HL-60/S4 (cell line): ENCODE data around the gene MAGI2.

Source experiments
- in situ Hi-C: fragments of 300-500 bp; cut with MboI; formaldehyde crosslinking; loops from 2 replicates; pipeline ENCODE4 v1.14.3; 2022; ENCODE audit warnings: low sequenced_read_pairs

MAGI2 gene

DNA sequence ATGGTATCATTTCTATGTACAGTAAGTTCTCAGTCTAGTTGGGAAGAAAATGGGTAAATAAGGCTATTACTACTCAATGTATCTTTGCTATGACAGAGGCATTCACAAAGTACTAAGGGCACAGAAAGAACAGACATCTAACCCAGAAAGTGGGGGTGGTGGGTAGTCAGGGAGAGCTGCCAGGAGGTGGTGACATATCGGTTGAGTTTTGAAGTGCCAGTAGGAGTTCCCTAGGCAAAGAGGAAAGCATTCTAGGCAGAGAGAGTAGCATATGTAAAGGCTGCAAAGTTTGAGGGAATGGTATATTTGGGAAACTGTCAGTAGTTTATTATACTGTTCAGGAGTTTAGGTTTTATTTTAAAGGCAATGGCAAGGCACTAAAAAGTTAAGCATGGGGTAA lies 1372.1 kb downstream of the MAGI2 start:
- in situ Hi-C loops: no loop called here

DNA sequence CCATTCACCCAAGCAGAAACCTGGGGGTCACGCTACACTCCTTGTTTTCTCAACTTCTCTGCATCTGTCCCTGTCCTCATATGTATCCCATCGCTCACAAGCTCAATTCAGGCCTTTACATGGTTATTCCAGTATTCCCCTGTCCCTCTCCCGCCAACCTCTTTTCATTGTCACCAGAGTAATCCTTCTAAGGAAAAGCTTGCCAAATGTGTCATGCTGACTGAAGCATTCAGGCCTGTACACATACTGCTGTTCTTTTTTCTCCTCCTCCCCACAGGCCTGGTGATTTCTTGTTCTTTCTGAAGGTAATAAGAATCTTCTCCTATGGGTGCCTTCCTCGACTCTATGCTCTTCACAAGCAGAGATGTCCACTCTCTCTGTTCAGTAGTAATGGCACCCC lies 1372.7 kb downstream of the MAGI2 start:
- in situ Hi-C loops: no loop called here

DNA sequence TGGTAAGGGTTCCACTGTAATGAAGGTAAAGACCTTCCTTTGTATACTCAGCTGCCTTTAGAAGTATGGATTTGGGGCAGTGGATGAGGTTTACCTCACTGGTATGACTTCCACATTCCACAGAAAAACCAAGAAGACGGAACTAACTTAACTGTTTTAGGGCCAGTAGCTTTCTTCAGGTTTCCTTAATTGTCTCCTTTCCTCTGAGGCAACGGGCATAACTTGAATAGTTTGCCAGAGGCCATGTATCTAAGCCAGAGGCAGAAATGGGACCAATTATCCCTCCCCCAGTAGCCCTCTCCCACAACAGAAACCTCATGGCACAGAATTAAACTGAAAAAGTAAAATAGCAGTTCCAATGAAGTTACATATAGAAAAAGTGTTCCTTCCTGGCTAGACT lies 1373.2 kb downstream of the MAGI2 start:
- in situ Hi-C loops: no loop called here

DNA sequence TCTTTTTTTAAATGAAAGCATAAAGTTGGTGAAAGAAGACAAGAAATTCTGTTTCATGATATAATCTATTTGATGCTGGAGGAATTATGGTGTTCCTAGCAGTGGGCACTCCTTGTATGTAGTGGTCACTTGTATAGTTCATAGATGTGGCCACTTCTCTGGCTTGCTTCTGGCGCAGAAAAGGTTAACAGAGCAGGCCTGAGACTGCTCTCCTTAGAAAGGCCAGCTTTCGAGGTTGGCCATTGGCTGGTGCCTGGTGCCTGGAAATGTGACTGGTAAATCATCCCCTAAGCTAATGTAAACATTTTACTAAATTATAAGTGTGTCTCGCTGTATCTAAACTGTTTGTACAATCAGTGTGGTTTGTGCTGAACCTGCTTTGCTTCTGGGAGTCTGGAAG lies 1378.8 kb downstream of the MAGI2 start:
- in situ Hi-C loops: no loop called here

DNA sequence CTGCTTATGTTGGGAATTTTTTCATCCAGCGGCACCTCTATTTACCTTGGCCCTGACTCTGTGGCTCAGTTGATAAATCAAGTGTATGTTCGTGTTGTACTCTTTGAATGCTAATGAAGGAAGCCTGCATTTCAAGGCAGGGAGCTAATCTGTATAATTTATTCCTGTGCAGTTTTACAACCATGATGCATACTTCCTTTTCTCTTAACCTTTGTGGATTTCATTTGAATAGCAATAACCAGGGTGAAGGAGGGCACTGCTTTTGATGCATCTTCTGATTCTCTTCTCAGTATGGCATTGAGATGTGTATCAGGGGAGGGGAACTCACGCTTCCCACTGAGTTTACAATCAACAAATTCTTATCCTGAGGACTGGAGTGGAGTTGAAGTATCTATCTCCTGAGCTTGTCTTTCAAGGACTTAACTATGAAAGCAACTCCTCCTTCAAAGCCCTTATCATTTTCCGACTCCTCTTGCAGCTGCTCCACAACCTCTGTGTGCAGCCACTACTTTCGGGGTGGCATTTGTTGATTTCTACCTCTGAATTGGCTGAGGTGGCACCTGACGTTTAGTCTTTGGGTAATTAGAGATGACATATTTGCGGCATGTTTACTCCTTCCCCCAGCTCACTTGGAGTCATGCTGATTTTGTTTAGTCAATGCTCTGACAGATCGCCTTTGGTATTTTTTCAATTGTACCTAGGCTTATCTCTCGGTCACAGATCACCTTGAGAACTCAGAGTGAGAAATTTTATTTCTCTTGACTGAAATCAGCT lies 1379.7 kb downstream of the MAGI2 start:
- in situ Hi-C loops: no loop called here

DNA sequence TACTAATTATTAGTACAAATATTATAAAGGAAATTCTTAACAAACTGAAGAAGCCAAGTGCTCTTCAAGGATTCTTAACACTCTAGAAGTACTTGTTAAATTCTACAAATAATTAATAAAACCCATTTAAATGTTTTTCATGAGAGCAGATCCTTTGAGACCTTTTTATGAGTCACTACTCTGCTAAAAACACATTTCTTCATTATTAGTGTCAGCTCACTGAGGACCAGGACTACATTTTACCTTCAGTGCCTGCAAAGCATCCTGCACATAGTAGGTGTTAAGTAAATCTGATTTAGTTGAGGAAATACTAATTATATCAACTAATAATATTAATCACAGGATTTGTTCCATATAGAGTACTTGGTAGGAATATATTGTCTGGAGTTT lies 1381.3 kb downstream of the MAGI2 start:
- in situ Hi-C loops: no loop called here

DNA sequence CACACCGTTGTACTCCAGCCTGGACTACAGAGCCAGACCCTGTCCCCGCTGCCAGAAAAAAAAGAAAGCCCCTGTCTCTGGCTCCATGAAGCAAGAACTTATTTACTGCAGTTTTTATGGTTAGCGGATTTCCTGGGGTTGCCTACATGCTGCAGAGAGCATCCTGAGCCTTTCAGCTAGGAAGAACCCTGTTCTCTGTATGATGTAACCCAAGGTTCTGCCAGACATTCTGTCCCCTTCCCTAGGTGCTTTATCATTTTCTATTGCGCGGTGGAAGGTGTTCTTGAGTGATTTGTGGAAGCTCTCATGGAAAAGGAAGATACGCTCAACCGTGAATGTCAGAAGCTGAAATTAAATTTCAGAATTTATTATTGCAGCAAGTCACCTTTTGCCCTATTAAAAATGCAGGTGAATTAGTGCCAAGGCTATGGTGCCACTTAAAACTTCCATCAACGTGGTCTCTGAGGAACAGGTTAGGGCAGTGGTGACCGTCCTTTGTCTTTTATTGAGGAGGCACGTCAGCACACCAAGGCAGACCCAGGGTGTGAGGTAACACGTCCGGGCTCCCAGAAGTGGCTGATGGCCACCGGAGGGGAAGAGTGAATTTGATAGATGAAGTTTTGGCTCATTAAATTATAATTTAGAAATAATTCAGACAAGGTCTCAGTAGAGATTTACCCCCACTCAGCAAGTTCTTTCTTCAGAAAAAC lies 1381.8 kb downstream of the MAGI2 start:
- in situ Hi-C loops: no loop called here

DNA sequence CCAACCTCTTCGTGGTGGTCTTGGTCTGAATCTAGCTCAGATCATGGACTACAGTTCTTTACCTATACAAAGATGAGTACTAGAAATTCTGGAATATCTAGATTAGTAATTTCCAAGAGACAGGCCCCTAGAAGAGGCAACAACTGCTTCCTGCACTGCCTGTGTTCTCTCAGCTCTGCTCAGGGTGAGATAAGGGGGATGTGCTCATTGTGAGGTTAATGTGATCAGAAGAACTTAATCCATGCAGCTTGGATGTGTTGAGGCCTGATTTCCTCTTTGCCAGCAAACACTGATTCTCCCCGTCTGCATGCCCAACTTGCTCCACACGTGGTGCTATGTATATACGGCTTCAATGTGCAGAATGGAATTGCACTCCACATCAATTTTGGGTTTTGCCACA lies 1386.9 kb downstream of the MAGI2 start:
- in situ Hi-C loops: no loop called here

DNA sequence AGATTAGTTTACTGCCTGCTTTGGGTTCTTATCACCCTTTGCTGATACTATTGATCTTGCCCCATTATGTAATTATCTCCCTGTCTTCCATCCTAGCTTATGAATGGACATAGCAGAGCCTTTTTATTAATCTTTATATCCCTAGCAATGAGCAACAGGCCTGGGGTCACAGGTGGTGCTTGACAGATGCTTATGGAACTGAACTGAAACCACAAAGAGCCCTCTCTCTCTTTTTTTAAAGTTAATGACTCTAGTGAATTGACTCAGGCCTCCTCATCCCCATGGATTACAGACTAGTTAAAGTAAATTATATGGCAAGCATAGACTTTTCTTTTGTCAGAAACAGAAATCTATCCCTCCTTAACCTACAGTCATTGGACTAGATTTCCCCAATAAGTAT lies 1389.7 kb downstream of the MAGI2 start:
- in situ Hi-C loops: no loop called here

DNA sequence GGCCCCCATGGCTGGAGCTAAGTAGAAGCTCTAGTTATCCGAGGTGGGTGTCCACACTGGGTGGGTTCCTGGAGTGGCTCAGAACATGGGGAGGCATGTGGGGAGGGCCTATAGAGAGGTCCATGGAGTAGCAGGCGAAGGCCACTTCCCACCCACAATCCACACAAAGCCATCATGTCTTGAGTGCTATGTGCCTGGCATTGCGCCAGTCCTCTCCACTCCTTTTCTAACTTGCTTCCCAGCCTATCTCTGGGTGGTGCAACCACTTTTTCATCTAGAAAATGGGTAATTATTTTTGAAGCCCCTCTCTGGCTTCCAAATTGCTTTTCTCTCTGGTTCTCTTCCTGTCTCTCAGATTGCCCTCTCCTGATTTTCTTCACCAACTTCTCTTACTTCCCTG lies 1391.3 kb downstream of the MAGI2 start:
- in situ Hi-C loops: no loop called here

DNA sequence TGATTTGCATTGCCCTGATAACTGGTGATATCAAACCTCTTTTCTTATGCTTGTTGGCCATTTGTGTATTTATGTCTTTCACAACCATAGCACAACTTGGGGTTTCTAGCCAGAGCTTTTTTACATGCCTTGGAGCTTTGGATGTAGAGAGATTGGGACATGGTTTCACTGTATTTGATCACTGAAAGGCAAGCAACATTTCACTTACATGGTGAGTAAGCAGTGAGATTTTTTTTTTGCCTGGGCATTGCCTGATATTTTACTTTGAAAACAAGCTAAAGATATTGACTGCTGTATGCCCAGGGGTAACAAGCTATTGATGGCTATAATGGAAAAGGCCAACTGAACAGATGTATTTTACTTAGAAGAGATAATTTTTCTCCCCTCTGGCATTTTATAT lies 1395.9 kb downstream of the MAGI2 start:
- in situ Hi-C loops: no loop called here

DNA sequence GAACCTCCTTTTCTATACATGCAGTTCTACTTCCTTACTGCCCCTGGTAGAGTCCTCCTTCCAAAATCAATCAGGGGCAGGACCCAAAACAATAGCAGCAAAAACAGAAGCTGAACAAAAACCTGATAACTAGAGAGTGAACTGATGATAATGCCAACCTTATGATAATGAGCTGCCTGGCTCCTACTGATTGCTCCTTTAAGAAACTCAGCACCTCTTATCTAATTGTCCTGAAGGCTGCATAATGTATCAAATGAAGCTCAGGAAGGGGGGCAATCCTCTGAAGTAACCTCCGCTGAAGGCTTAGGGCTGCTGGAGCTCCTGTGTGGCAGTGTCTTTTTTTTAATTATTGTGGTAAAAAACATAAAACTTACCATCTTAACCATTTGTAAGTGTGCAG lies 1397.9 kb downstream of the MAGI2 start:
- in situ Hi-C loops: no loop called here

DNA sequence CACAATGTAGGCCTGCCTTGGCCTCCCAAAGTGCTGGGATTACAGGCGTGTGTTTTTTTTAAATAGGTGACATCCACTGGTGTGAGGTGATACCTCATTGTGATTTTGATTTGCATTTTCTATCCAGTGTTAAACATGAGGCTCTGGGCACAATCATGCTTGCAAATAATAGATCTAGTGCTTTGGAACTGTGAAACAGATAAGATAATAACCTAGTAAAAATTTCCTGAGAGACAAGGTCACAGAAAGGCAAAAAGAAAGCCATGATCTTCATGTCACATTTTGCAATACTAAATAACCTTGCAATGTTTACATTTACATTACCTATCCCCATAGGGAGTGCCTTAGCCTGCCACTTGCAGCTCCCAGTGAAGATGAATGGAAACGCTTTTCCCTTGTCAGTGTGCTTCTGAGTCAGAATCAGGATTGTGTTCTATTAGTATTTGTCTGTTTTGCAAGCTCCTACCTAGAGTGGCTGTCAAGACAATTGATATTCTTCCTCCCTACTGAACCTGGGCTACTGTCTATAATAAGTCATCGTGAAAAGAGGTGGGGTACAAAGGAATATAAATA lies 1398.4 kb downstream of the MAGI2 start:
- in situ Hi-C loops: no loop called here

DNA sequence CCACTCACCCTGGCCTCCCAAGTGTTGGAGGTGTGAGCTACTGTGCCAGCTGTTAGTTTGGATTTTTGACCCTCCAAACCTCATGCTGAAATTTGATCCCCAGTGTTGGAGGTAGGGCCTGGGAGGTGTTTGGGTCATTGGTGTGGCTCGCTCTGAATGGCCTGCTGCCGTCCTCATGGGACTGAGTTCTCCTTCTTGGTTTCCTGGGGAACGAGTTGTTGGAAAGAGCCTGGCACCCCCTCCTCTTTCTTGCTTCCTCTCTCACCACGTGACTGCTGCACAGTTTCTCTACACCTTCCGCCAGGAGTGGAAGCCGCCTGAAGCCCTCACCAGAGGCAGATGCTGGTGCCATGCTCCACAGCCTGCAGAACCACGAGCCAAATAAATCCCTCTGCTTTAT lies 1401.4 kb downstream of the MAGI2 start:
- in situ Hi-C loops: no loop called here

DNA sequence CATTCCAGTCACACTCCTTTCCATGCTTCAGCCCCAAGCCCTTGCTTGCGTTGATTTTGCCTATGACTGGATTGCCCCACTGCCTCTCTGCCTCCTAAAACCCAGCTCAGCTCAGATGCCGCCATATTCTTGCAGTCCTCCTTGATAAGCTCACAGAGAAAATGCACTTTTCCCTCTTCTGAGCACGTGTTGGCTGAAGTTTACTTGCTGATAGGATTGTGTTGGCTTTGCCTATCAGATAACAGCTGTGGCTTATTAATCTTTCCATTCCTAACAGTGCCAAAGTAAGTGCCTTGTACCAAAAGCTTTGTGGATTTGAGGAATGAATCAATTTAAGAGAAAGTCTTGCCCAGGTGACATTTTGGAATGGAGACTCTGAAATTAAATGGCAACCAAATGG lies 1405.7 kb downstream of the MAGI2 start:
- in situ Hi-C loops: loop anchor here (25.0 kb wide), 1 partner anchor 385 kb away; no protein-coding TSS in a partner anchor

DNA sequence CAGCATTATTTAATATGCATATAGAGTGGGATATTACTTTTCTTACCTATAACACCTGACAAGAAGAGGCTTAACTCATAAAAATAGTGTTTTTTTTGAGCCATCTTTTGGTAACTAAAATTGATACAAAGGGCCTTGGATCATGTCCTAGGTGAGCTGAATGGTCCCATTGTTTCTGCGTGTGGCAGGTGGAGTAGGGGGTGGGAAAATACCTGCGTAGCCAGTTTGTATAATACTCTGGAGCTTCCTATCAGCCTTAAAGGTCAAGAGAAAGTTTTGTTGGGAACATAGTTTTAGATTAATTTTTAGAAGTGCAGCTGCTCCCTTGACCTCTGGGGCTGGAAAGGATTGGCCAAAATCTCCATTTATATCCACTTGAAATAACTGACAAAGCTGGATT lies 1410.3 kb downstream of the MAGI2 start:
- in situ Hi-C loops: loop anchor here (25.0 kb wide), 1 partner anchor 381 kb away; no protein-coding TSS in a partner anchor

DNA sequence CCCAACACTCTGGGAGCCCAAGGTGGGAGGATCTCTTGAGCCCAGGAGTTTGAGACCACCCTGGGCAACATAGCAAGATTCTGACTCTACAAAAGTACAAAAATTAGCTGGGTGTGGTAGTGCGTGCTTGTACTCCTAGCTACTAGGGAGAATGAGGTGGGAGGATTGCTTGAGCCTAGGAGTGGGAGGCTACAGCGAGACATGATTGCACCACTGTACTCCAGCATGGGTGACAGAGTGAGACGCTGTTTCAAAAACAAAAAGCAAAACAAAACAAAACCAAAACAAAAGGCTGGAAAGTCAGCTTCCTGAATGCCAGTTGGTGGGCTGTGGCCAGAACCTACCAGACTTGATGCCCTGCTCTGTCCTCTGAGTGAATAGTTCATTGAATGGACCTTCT lies 1412.0 kb downstream of the MAGI2 start:
- in situ Hi-C loops: loop anchor here (25.0 kb wide), 1 partner anchor 379 kb away; no protein-coding TSS in a partner anchor

DNA sequence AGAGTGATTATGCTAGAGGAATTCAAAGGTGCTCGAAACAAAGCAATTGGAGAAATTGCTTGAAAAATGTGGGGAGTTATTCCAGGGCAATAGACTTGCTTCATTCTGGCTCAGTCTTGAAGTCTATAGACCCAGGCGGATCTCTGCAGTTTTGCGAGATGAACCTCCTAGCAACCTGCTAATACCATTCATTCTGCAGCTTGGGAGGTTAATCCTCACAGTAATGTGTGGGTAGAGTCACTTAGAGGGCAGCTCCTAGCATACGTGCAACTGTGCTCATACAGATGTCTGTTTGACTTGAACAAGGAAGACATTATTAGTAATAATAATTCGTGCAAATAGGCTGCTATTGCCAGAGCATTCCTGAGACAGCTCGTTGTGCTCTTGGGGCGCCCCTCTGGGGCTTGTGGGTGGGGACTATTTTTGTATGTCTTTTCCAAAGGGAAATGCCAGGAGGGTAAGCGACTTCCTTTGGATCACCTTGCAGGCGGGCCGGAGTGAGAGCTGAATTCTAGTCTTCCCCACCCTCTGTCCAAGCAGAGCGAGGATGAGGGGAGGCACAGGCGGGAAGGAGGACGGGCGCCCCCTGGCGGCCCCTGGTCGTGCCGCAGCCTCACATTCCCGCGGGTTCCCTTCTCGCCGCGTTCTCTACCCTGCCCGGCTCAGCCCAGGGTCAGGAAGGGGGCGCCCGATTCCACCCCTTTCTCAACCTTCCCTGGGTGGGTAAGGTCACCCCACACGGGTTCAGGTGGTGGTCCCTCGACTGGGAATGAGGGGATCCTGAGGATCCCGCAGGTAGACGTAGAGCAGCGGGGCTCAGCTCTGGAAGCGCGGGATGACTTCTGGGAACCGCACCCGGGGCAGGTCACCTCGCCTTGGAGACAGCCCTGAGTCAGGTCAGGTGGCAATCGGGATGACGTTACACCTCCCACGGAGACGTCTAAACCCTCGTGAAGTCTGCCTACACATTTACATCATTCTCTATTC lies 1413.4 kb downstream of the MAGI2 start:
- in situ Hi-C loops: loop anchor here (25.0 kb wide), 1 partner anchor 378 kb away; no protein-coding TSS in a partner anchor

DNA sequence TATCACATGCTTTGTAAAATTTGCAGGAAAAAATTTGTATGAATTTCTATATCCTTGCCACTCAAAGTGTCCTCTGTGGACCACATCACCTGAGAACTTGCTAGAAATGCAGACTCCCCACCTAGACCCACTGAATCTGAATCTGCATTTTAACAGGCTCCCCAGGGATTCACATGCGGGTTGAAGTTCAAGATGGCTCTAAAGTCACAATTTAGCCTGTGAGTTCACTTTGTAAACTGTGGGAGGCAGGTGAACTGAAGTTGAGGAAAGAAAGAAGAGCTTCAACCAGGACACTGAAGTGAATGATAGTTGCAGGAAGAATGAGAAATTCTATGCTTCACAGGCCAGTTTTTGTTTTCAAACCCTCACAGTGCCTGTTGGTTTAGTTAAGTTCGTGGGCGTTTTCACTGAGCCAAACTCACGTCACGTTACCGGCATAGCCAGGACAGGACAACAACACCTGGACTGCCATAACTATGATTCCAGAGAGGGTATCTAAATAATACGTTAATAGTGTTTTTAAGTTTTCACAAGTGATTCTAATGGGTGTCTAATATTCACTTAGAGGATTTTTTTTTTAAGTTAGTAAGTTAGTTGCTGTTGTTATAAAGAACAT lies 1414.9 kb downstream of the MAGI2 start:
- in situ Hi-C loops: loop anchor here (25.0 kb wide), 1 partner anchor 376 kb away; no protein-coding TSS in a partner anchor

DNA sequence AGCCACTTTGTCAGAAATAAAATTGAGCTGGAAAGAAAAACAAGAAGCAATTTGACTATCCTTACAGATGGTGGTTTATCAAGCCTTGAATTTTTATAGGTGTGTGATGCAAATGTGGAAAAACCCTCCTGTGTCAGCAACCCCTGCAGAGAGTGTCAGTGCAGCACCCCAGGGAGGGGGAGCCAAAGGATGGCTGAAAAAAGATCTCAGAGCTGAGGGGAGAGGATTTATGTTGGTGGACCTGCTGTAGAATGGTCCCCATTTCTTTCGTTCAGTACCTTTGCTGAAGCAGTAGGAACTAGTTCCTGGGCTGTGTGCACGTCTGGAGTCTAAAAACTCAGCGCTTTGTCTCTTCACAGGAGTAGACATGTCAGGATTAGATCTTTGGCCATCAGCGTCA lies 1415.9 kb downstream of the MAGI2 start:
- in situ Hi-C loops: loop anchor here (25.0 kb wide), 1 partner anchor 375 kb away; no protein-coding TSS in a partner anchor
